ENCODE results near the gene TMEM184A.

DNA sequence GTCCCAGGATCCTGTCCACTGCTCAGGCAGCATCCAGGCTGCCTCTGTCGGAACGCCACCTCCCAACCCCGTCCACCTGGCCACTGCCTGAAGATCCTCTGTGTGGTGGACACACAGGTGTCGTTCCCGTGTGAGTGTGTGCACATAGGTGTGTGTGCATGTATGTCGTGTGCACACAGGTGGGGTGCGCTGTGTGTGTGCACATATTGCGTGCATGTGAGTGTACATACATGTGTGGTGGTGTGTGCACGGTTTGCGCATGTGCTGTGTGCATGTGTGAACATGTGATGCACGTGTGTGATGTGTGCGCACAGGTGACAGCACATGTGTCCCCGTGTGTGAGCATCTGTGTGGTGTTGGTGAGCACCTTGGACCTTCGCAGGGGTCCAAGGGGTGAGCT lies 7.1 kb downstream of the TMEM184A start:
- TF ChIP-seq, protein P1, sequence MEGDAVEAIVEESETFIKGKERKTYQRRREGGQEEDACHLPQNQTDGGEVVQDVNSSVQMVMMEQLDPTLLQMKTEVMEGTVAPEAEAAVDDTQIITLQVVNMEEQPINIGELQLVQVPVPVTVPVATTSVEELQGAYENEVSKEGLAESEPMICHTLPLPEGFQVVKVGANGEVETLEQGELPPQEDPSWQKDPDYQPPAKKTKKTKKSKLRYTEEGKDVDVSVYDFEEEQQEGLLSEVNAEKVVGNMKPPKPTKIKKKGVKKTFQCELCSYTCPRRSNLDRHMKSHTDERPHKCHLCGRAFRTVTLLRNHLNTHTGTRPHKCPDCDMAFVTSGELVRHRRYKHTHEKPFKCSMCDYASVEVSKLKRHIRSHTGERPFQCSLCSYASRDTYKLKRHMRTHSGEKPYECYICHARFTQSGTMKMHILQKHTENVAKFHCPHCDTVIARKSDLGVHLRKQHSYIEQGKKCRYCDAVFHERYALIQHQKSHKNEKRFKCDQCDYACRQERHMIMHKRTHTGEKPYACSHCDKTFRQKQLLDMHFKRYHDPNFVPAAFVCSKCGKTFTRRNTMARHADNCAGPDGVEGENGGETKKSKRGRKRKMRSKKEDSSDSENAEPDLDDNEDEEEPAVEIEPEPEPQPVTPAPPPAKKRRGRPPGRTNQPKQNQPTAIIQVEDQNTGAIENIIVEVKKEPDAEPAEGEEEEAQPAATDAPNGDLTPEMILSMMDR (IDR thresholded peaks at IDR 0.05; ENCODE audit: low read depth, low read length) = no peak
- no peak for TF ChIP-seq EZH2phosphoT487 (IDR thresholded peaks at IDR 0.05; ENCODE audit: low read depth)
